ENCODE measurements around the gene SCN9A.

DNA sequence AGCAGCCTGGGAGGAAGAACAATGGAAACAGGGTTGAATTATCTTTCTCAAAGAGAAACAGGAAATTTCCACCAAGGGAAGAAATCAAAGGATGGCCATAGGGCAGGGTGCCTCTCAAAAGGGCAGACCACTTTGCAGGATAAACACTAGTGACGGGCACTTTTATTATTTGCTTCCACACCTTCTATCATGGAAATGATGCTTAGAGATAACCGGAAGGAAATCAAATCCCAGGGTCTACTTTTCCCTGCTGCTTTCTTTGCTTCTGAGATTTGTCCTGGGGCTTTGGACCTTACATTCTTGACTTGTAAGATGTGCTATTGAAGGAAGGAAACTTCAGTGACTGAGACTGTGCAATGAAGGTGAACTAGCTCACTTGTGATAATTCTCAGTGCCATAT is 1.1 kb upstream of the SCN9A start:
- TF ChIP-seq, protein P1, sequence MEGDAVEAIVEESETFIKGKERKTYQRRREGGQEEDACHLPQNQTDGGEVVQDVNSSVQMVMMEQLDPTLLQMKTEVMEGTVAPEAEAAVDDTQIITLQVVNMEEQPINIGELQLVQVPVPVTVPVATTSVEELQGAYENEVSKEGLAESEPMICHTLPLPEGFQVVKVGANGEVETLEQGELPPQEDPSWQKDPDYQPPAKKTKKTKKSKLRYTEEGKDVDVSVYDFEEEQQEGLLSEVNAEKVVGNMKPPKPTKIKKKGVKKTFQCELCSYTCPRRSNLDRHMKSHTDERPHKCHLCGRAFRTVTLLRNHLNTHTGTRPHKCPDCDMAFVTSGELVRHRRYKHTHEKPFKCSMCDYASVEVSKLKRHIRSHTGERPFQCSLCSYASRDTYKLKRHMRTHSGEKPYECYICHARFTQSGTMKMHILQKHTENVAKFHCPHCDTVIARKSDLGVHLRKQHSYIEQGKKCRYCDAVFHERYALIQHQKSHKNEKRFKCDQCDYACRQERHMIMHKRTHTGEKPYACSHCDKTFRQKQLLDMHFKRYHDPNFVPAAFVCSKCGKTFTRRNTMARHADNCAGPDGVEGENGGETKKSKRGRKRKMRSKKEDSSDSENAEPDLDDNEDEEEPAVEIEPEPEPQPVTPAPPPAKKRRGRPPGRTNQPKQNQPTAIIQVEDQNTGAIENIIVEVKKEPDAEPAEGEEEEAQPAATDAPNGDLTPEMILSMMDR (IDR thresholded peaks at IDR 0.05) = no peak
- no peak for TF ChIP-seq EZH2 (IDR thresholded peaks at IDR 0.05; ENCODE audit: borderline replicate concordance, insufficient read depth, low read depth, low read length, poor library complexity, severe bottlenecking)
